ENCODE data around the gene LAMA3.

GRCh38 chr18:23827681-23828080 lies 138.4 kb downstream of the LAMA3 start:
- TF ChIP-seq, protein P1, sequence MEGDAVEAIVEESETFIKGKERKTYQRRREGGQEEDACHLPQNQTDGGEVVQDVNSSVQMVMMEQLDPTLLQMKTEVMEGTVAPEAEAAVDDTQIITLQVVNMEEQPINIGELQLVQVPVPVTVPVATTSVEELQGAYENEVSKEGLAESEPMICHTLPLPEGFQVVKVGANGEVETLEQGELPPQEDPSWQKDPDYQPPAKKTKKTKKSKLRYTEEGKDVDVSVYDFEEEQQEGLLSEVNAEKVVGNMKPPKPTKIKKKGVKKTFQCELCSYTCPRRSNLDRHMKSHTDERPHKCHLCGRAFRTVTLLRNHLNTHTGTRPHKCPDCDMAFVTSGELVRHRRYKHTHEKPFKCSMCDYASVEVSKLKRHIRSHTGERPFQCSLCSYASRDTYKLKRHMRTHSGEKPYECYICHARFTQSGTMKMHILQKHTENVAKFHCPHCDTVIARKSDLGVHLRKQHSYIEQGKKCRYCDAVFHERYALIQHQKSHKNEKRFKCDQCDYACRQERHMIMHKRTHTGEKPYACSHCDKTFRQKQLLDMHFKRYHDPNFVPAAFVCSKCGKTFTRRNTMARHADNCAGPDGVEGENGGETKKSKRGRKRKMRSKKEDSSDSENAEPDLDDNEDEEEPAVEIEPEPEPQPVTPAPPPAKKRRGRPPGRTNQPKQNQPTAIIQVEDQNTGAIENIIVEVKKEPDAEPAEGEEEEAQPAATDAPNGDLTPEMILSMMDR (IDR thresholded peaks at IDR 0.05) = no peak
- no peak for TF ChIP-seq POLR2A (IDR thresholded peaks at IDR 0.05)
